HepG2 (cell line): Measurements from ENCODE around the gene CLDN5. TPM values are rescaled to one million over a fixed set of nuclear protein-coding genes. Genes with fewer than 3 reads are reported as not detected.

ENCODE experiments used
- ARNT ChIP-seq: fragments of 450-650 bp; IDR thresholded peaks from 2 replicates; pipeline ENCODE4 v1.6.1; 2017
- BHLHE40 ChIP-seq: IDR thresholded peaks from 2 replicates; pipeline ENCODE4 v1.6.1; 2011; ENCODE audit warnings: low read length, improper control_type of control experiment
- HNF1A ChIP-seq, 2 experiments: sonication (generic) in 1 of 2; formaldehyde crosslinking in 1 of 2; IDR thresholded peaks; 2 replicates each; pipeline versions ENCODE4 v1.4.0 to v1.6.1; 2016 to 2020; ENCODE audit warnings: borderline replicate concordance in 1 of 2, low read depth in 1 of 2, mild to moderate bottlenecking in 1 of 2, missing genetic modification reagents in 1 of 2
- KDM3A ChIP-seq: IDR thresholded peaks from 2 replicates; pipeline ENCODE4 v1.6.1; 2018; ENCODE audit warnings: low read depth, missing compliant biosample characterization
- MIER3 ChIP-seq: IDR thresholded peaks from 2 replicates; pipeline ENCODE4 v1.6.1; 2016; ENCODE audit warnings: missing compliant biosample characterization, borderline replicate concordance
- PCBP2 ChIP-seq: fragments of 200-400 bp; formaldehyde crosslinking; optimal IDR thresholded peaks from 2 replicates; pipeline ENCODE3; 2018; ENCODE audit warnings: low read length, low read depth; ENCODE audit not compliant: poor library complexity, severe bottlenecking
- RARG ChIP-seq: sonication (generic); formaldehyde crosslinking; IDR thresholded peaks from 2 replicates; pipeline ENCODE4 v1.4.0; 2020; ENCODE audit warnings: low read depth, mild to moderate bottlenecking, missing genetic modification reagents
- TCF7L2 ChIP-seq: IDR thresholded peaks from 2 replicates; pipeline ENCODE4 v1.6.1; 2011; ENCODE audit warnings: mild to moderate bottlenecking, low read depth, low read length, moderate library complexity
- TIGD3 ChIP-seq: sonication (generic); formaldehyde crosslinking; IDR thresholded peaks from 2 replicates; pipeline ENCODE4 v1.5.1; 2020; ENCODE audit warnings: mild to moderate bottlenecking, missing genetic modification reagents, borderline replicate concordance
- ZBTB20 ChIP-seq: sonication (generic); formaldehyde crosslinking; IDR thresholded peaks from 2 replicates; pipeline ENCODE4 v1.8.1; 2023; ENCODE audit warnings: missing genetic modification reagents, low read depth, mild to moderate bottlenecking, borderline replicate concordance
- ZBTB42 ChIP-seq: sonication (generic); formaldehyde crosslinking; IDR thresholded peaks from 2 replicates; pipeline ENCODE4 v1.5.0; 2020; ENCODE audit warnings: mild to moderate bottlenecking, missing genetic modification reagents
- ZSCAN12 ChIP-seq: sonication (generic); formaldehyde crosslinking; IDR thresholded peaks from 2 replicates; pipeline ENCODE4 v1.9.0; 2021; ENCODE audit warnings: mild to moderate bottlenecking, missing genetic modification reagents
- ZSCAN29 ChIP-seq: sonication (generic); formaldehyde crosslinking; conservative IDR thresholded peaks from 2 replicates; pipeline ENCODE4 v1.4.0; 2020; ENCODE audit warnings: mild to moderate bottlenecking, missing genetic modification reagents
- polyA plus RNA-seq, 8 experiments: library from polyadenylated mRNA; depleted of rRNA in 3 of 8; stranded (reverse) in 7 of 8; unstranded in 1 of 8; fragments of >200 nt; fragmentation: Illumina TruSeq in 4 of 8; extraction: Trizol in 4 of 8; gene quantifications; 2 replicates each; pipeline versions ENCODE4 v1.2.1 to v1.2.3, GENCODE V29; 2011 to 2016; ENCODE audit warnings: low read depth in 4 of 8, missing spikeins in 1 of 8, mixed read lengths in 1 of 8; ENCODE audit not compliant: insufficient read depth in 1 of 8
- total RNA-seq, 5 experiments: library from RNA; depleted of rRNA; stranded (reverse); fragments of >200 nt; fragmentation: Illumina TruSeq; extraction: Trizol; gene quantifications; 2 replicates each; pipeline ENCODE4 v1.2.3, GENCODE V29; 2016; ENCODE audit warnings: low read depth in 1 of 5
- TF ChIP-seq, protein P1 (sequence below): IDR thresholded peaks from 2 replicates; pipeline ENCODE4 v1.6.1; 2016; ENCODE audit warnings: low read depth
- TF ChIP-seq, protein P2 (sequence below), 2 experiments: IDR thresholded peaks; 2 replicates each; pipeline ENCODE4 v1.6.1; 2011 to 2012; ENCODE audit warnings: low read length in 2 of 2, borderline replicate concordance in 1 of 2, low read depth in 1 of 2, mild to moderate bottlenecking in 1 of 2, moderate library complexity in 1 of 2
- TF ChIP-seq, protein P3 (sequence below): sonication (generic); formaldehyde crosslinking; IDR thresholded peaks from 2 replicates; pipeline ENCODE4 v1.8.1; 2023; ENCODE audit warnings: mild to moderate bottlenecking, missing genetic modification reagents, borderline replicate concordance
- TF ChIP-seq, protein P4 (sequence below): sonication (generic); formaldehyde crosslinking; IDR thresholded peaks from 2 replicates; pipeline ENCODE4 v1.4.0; 2020; ENCODE audit warnings: missing genetic modification reagents

The CLDN5 gene
- total and polyA plus RNA-seq, 2 of the 13 experiments (the other 11 are each of a cell fraction or from before 2014, with no cell fraction given): not detected

DNA sequence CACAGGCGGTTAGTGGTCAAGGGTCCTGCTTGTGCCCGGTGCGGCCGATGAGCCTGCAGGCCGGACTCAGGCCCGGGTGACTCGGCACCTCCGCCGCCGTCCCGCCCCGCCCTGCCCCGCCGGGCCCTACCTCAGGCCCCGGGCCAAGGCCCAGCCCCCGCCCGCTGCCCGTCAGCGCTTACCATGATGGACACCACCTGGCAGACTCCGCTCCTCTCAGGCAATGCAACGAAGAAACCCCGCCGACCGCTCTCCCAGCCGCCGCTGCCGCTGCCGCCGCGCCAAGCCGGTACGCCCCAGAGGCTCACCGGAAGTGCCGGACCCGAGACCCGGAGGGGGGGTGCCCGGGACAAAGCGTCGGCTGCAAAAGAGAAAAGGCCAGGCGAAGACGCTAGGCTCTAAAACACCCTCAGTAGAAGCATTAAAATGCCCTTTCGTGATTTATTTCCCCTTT, 45.3 kb downstream of the CLDN5 start, which contains the start of gene UFD1 (continued):
- TF ChIP-seq, protein P1, sequence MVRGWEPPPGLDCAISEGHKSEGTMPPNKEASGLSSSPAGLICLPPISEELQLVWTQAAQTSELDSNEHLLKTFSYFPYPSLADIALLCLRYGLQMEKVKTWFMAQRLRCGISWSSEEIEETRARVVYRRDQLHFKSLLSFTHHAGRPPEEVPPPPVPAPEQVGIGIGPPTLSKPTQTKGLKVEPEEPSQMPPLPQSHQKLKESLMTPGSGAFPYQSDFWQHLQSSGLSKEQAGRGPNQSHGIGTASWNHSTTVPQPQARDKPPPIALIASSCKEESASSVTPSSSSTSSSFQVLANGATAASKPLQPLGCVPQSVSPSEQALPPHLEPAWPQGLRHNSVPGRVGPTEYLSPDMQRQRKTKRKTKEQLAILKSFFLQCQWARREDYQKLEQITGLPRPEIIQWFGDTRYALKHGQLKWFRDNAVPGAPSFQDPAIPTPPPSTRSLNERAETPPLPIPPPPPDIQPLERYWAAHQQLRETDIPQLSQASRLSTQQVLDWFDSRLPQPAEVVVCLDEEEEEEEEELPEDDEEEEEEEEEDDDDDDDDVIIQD: no peak
- TF ChIP-seq HNF1A (IDR thresholded peaks at IDR 0.05; ENCODE audit: low read depth) (no peak), HNF1A (CRISPR knock-in tag; IDR thresholded peaks at IDR 0.05; ENCODE audit: borderline replicate concordance) (no peak), TCF7L2 (no peak), PCBP2 (no peak), ZBTB20 (CRISPR knock-in tag) (no peak), ZSCAN12 (CRISPR knock-in tag) (no peak), ZSCAN29 (CRISPR knock-in tag) (no peak), BHLHE40 (peak; percentile 94), KDM3A (CRISPR knock-in tag) (no peak), RARG (CRISPR knock-in tag) (no peak), ZBTB42 (CRISPR knock-in tag) (no peak), MIER3 (no peak), ARNT (no peak), TIGD3 (no peak)
- TF ChIP-seq, protein P2, sequence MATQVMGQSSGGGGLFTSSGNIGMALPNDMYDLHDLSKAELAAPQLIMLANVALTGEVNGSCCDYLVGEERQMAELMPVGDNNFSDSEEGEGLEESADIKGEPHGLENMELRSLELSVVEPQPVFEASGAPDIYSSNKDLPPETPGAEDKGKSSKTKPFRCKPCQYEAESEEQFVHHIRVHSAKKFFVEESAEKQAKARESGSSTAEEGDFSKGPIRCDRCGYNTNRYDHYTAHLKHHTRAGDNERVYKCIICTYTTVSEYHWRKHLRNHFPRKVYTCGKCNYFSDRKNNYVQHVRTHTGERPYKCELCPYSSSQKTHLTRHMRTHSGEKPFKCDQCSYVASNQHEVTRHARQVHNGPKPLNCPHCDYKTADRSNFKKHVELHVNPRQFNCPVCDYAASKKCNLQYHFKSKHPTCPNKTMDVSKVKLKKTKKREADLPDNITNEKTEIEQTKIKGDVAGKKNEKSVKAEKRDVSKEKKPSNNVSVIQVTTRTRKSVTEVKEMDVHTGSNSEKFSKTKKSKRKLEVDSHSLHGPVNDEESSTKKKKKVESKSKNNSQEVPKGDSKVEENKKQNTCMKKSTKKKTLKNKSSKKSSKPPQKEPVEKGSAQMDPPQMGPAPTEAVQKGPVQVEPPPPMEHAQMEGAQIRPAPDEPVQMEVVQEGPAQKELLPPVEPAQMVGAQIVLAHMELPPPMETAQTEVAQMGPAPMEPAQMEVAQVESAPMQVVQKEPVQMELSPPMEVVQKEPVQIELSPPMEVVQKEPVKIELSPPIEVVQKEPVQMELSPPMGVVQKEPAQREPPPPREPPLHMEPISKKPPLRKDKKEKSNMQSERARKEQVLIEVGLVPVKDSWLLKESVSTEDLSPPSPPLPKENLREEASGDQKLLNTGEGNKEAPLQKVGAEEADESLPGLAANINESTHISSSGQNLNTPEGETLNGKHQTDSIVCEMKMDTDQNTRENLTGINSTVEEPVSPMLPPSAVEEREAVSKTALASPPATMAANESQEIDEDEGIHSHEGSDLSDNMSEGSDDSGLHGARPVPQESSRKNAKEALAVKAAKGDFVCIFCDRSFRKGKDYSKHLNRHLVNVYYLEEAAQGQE (IDR thresholded peaks at IDR 0.05; ENCODE audit: borderline replicate concordance in 1 of 2, low read depth in 1 of 2, low read length in 2 of 2): 0 out of 4 replicates have a peak, but pooled peaks of 1 of the 2 experiments have one; percentile 6
- TF ChIP-seq, protein P3, sequence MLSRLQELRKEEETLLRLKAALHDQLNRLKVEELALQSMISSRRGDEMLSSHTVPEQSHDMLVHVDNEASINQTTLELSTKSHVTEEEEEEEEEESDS (CRISPR knock-in tag): no peak
- TF ChIP-seq, protein P4, sequence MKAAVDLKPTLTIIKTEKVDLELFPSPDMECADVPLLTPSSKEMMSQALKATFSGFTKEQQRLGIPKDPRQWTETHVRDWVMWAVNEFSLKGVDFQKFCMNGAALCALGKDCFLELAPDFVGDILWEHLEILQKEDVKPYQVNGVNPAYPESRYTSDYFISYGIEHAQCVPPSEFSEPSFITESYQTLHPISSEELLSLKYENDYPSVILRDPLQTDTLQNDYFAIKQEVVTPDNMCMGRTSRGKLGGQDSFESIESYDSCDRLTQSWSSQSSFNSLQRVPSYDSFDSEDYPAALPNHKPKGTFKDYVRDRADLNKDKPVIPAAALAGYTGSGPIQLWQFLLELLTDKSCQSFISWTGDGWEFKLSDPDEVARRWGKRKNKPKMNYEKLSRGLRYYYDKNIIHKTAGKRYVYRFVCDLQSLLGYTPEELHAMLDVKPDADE (CRISPR knock-in tag): no peak
